Stimulated activated CD8-positive, alpha-beta memory T cell treated with anti-CD3 and anti-CD28 coated beads, Interleukin-15, amount 100 ng/mL, for 1 hour (primary cell): ENCODE results near the gene PCDHA4.

ENCODE experiments used
- DNase-seq: peaks from one replicate; pipeline ENCODE4 v3.0.0-alpha.2; 2020; ENCODE audit warnings: low read depth

PCDHA4 gene

DNA sequence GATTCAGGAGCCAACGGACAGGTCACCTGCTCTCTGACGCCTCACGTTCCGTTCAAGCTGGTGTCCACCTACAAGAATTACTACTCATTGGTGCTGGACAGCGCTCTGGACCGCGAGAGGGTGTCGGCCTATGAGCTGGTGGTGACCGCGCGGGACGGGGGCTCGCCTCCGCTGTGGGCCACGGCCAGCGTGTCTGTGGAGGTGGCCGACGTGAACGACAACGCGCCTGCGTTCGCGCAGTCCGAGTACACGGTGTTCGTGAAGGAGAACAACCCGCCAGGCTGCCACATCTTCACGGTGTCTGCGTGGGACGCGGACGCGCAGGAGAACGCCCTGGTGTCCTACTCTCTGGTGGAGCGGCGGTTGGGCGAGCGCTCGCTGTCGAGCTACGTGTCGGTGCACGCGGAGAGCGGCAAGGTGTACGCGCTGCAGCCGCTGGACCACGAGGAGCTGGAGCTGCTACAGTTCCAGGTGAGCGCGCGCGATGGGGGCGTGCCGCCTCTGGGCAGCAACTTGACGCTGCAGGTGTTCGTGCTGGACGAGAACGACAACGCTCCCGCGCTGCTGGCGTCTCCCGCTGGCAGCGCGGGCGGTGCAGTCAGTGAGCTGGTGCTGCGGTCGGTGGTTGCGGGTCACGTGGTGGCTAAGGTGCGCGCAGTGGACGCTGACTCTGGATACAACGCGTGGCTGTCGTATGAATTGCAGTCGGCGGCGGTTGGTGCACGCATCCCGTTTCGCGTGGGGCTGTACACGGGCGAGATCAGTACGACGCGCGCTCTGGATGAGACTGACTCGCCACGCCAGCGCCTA, 50.5 kb downstream of the PCDHA4 start:
- DNase-seq = no peak

DNA sequence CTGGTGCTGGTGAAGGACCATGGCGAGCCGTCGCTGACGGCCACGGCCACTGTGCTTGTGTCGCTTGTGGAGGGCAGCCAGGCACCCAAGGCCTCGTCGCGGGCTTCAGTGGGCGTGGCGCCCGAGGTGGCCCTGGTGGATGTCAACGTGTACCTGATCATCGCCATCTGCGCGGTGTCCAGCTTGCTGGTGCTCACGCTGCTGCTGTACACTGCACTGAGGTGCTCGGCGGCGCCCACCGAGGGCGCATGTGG, 51.0 kb downstream of the PCDHA4 start:
- no peak for DNase-seq

DNA sequence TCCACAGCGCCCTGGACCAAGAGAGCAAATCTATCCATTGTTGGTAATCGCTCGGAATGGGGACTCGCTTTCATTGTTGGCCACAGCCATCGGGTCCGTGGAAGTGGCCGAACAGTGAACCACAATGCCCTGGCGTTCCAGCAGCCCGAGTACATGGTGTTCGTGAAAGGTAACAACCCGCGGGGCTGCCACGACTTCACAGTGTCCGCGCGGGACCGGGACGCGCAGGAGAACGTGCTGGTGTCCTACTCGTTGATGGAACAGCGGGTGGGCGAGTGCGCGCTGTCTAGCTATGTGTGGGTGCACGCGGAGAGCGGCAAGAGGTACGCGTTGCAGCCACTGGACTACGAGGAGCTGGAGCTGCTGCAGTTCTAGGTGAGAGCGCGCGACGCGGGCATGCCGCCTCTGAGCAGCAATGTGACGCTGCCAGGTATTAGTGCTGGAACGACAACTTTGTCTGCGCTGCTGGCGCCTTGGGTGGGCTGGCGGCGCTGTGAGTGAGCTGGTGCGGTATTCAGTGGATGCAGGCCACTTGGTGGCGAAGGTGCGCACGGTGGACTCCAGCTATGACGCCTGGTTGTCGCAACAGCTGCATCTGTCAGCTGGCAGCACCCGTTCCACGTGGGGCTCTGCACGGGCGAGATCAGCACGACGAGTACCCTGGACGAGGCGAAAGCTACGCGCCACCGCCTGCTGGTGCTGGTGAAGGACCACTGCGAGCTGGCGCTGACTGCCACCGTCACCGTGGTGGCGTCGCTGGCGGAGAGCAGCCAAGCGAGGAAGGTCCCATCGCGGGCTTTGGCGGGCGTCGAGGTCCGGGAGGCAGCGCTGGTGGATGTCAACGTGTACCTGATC, 55.8 kb downstream of the PCDHA4 start:
- DNase-seq = no peak
